IMR-90 (cell line): ENCODE results near the gene HSP90AB1. TPM values are rescaled to one million over a fixed set of nuclear protein-coding genes. Genes with fewer than 3 reads are reported as not detected.

Experiments
- ATAC-seq: fragments of 200-7000 bp; cut with Tn5 transposase; 2 replicates; pipeline ENCODE4 v1.9.1; 2020; ENCODE audit warnings: low read depth, mild to moderate bottlenecking, moderate library complexity
- BruUV-seq: library from RNA; stranded (reverse); fragments of 400-500 nt; replicated peaks from 2 replicates; lab custom pipeline; 2021; lab: Mats Ljungman, UMichigan
- CTCF ChIA-PET: fragments of 300-600 bp; formaldehyde crosslinking; extraction: SDS; loops from one replicate; lab custom pipeline; 2021; ENCODE audit warnings: antibody characterized with exemption; lab: Yijun Ruan, JAX
- POLR2A ChIA-PET: fragments of 300-600 bp; sonication (Branson Sonifier 250); formaldehyde crosslinking; loops from one replicate; lab custom pipeline; 2022; ENCODE audit warnings: antibody characterized with exemption; ENCODE audit not compliant: unreplicated experiment; lab: Charles Lee
- DNase-seq: peaks from one replicate; pipeline ENCODE4 v3.0.0; 2013
- H2AFZ ChIP-seq: replicated peaks from 2 replicates; pipeline ENCODE3; 2013; ENCODE audit warnings: low read length, mild to moderate bottlenecking; ENCODE audit not compliant: poor library complexity
- H2AK5ac ChIP-seq: 2 replicates; pipeline ENCODE4 v1.6.1; 2013; ENCODE audit warnings: low read depth, low read length, inconsistent platforms
- H2AK9ac ChIP-seq: replicated peaks from 2 replicates; pipeline ENCODE3; 2013; ENCODE audit warnings: mild to moderate bottlenecking, low read depth, low read length, moderate library complexity; ENCODE audit not compliant: poor library complexity
- H2BK120ac ChIP-seq: 2 replicates; pipeline ENCODE4 v1.6.1; 2013; ENCODE audit warnings: low read depth, low read length, inconsistent platforms
- H2BK15ac ChIP-seq: 3 replicates; pipeline ENCODE4 v1.6.1; 2013; ENCODE audit warnings: low read depth, low read length, inconsistent platforms
- H2BK20ac ChIP-seq: 2 replicates; pipeline ENCODE4 v1.6.1; 2013; ENCODE audit warnings: low read depth, mild to moderate bottlenecking, inconsistent platforms, low read length, moderate library complexity
- H2BK5ac ChIP-seq: 2 replicates; pipeline ENCODE4 v1.6.1; 2013; ENCODE audit warnings: mild to moderate bottlenecking, low read depth, low read length, inconsistent platforms; ENCODE audit not compliant: poor library complexity, severe bottlenecking
- H3K14ac ChIP-seq: replicated peaks from 2 replicates; pipeline ENCODE4 v1.6.1; 2013; ENCODE audit warnings: low read depth, low read length, inconsistent platforms
- H3K18ac ChIP-seq: 2 replicates; pipeline ENCODE4 v1.6.1; 2013; ENCODE audit warnings: low read depth, low read length, control low read depth
- H3K23ac ChIP-seq: 2 replicates; pipeline ENCODE4 v1.6.1; 2013; ENCODE audit warnings: low read depth, low read length, inconsistent platforms
- H3K27ac ChIP-seq: 2 replicates; pipeline ENCODE4 v1.5.1; 2013; ENCODE audit warnings: mild to moderate bottlenecking, control low read depth, low read length; ENCODE audit not compliant: insufficient read depth
- H3K27me3 ChIP-seq: 2 replicates; pipeline ENCODE4 v1.6.1; 2013; ENCODE audit warnings: low read length; ENCODE audit not compliant: control insufficient read depth, insufficient read depth
- H3K36me3 ChIP-seq: 2 replicates; pipeline ENCODE4 v1.6.1; 2013; ENCODE audit warnings: low read length, mixed read lengths; ENCODE audit not compliant: control insufficient read depth, insufficient read depth
- H3K4ac ChIP-seq: 2 replicates; pipeline ENCODE4 v1.6.1; 2013; ENCODE audit warnings: low read depth, low read length, inconsistent platforms
- H3K4me1 ChIP-seq: 2 replicates; pipeline ENCODE4 v1.6.1; 2013; ENCODE audit warnings: low read length, mixed read lengths; ENCODE audit not compliant: control insufficient read depth, insufficient read depth
- H3K4me2 ChIP-seq: 2 replicates; pipeline ENCODE4 v1.6.1; 2013; ENCODE audit warnings: low read depth, mild to moderate bottlenecking, control low read depth, low read length, moderate library complexity
- H3K4me3 ChIP-seq: 2 replicates; pipeline ENCODE4 v1.5.1; 2013; ENCODE audit warnings: low read depth, mild to moderate bottlenecking, control low read depth, low read length, moderate library complexity; ENCODE audit not compliant: insufficient read depth
- H3K56ac ChIP-seq: 2 replicates; pipeline ENCODE4 v1.6.1; 2013; ENCODE audit warnings: low read length, inconsistent platforms; ENCODE audit not compliant: insufficient read depth; ENCODE audit errors: extremely low read depth
- H3K79me1 ChIP-seq, 2 experiments: 2 replicates each; pipeline ENCODE4 v1.6.1; 2013; ENCODE audit warnings: low read length in 2 of 2, inconsistent platforms in 1 of 2, low read depth in 1 of 2
- H3K9ac ChIP-seq: 2 replicates; pipeline ENCODE4 v1.6.1; 2013; ENCODE audit warnings: low read depth, low read length, control low read depth
- H3K9me1 ChIP-seq: 2 replicates; pipeline ENCODE4 v1.6.1; 2013; ENCODE audit warnings: low read length, inconsistent platforms; ENCODE audit not compliant: insufficient read depth
- H3K9me3 ChIP-seq: 2 replicates; pipeline ENCODE4 v1.6.1; 2013; ENCODE audit warnings: low read length; ENCODE audit not compliant: control insufficient read depth, insufficient read depth
- H4K20me1 ChIP-seq: 2 replicates; pipeline ENCODE4 v1.6.1; 2013; ENCODE audit warnings: low read length, inconsistent platforms; ENCODE audit not compliant: insufficient read depth
- H4K5ac ChIP-seq: 2 replicates; pipeline ENCODE4 v1.6.1; 2013; ENCODE audit warnings: mild to moderate bottlenecking, low read depth, low read length, control low read depth
- H4K8ac ChIP-seq, 2 experiments: 2 replicates each; pipeline ENCODE4 v1.6.1; 2013; ENCODE audit warnings: low read depth in 2 of 2, low read length in 2 of 2, control low read depth in 1 of 2, inconsistent platforms in 1 of 2
- H4K91ac ChIP-seq: 2 replicates; pipeline ENCODE4 v1.6.1; 2013; ENCODE audit warnings: low read depth, low read length, inconsistent platforms; ENCODE audit not compliant: insufficient read depth
- CEBPB ChIP-seq: IDR thresholded peaks from 2 replicates; pipeline ENCODE4 v1.6.1; 2012; ENCODE audit warnings: low read depth, low read length, improper control_type of control experiment
- CHD1 ChIP-seq: IDR thresholded peaks from 2 replicates; pipeline ENCODE4 v1.6.1; 2012; ENCODE audit warnings: low read depth, low read length, improper control_type of control experiment
- FOS ChIP-seq: fragments of 150-350 bp; IDR thresholded peaks from 2 replicates; pipeline ENCODE4 v1.6.1; 2016; ENCODE audit warnings: low read depth, low read length
- MAFK ChIP-seq: IDR thresholded peaks from 2 replicates; pipeline ENCODE4 v1.6.1; 2012; ENCODE audit warnings: low read depth, low read length, improper control_type of control experiment
- MAZ ChIP-seq: IDR thresholded peaks from 2 replicates; pipeline ENCODE4 v1.6.1; 2012; ENCODE audit warnings: low read depth, mild to moderate bottlenecking, low read length, improper control_type of control experiment, moderate library complexity, borderline replicate concordance
- MXI1 ChIP-seq: IDR thresholded peaks from 2 replicates; pipeline ENCODE4 v1.6.1; 2012; ENCODE audit warnings: low read depth, mild to moderate bottlenecking, low read length, moderate library complexity, borderline replicate concordance
- NFE2L2 ChIP-seq: fragments of 150-350 bp; IDR thresholded peaks from 2 replicates; pipeline ENCODE4 v1.6.1; 2016; ENCODE audit warnings: low read depth, mild to moderate bottlenecking, low read length
- POLR2A ChIP-seq: IDR thresholded peaks from 2 replicates; pipeline ENCODE4 v1.6.1; 2012; ENCODE audit warnings: mild to moderate bottlenecking, low read depth, low read length
- RAD21 ChIP-seq: IDR thresholded peaks from 2 replicates; pipeline ENCODE4 v1.6.1; 2012; ENCODE audit warnings: low read length, improper control_type of control experiment
- RCOR1 ChIP-seq: IDR thresholded peaks from 2 replicates; pipeline ENCODE4 v1.6.1; 2012; ENCODE audit warnings: mild to moderate bottlenecking, low read length, improper control_type of control experiment; ENCODE audit not compliant: insufficient replicate concordance
- RFX5 ChIP-seq: IDR thresholded peaks from 2 replicates; pipeline ENCODE4 v1.8.0; 2012; ENCODE audit warnings: low read depth, mild to moderate bottlenecking, low read length, moderate library complexity
- SMC3 ChIP-seq: fragments of 150-350 bp; IDR thresholded peaks from 2 replicates; pipeline ENCODE4 v1.6.1; 2016; ENCODE audit warnings: low read depth, mild to moderate bottlenecking, antibody characterized with exemption, low read length, moderate library complexity
- WGBS, 2 experiments: methylation state at CpG; one replicate each; pipeline versions ENCODE4 v1.1.5 to v1.1.7; 2013; ENCODE audit warnings: missing lambda C conversion rate in 2 of 2; ENCODE audit not compliant: insufficient read length in 1 of 2; ENCODE audit errors: extremely low coverage in 2 of 2; 5-methylcytosine and 5-hydroxymethylcytosine counted together
- dilution Hi-C: fragments of 300-500 bp; cut with HindIII; formaldehyde crosslinking; loops from one replicate; pipeline ENCODE4 v1.14.3; 2018; ENCODE audit warnings: low sequenced_read_pairs; ENCODE audit not compliant: unreplicated experiment
- in situ Hi-C: fragments of 300-500 bp; cut with MboI; formaldehyde crosslinking; loops from 3 replicates; pipeline ENCODE4 v1.14.3; 2019; ENCODE audit warnings: low sequenced_read_pairs, inconsistent platforms, mixed read lengths
- intact Hi-C: fragments of 100-400 bp; cut with micrococcal nuclease; formaldehyde crosslinking; loops from 2 replicates; pipeline ENCODE4 v1.10.0; 2022
- polyA plus RNA-seq, 3 experiments: library from polyadenylated mRNA; depleted of rRNA; stranded (reverse); fragments of >200 nt; gene quantifications; 2 replicates each; pipeline ENCODE4 v1.2.3, GENCODE V29; 2012; ENCODE audit warnings: low replicate concordance in 1 of 3
- total RNA-seq: library from RNA; depleted of rRNA; stranded (reverse); fragments of >200 nt; gene quantifications from 2 replicates; pipeline ENCODE4 v1.2.3, GENCODE V29; 2012
- TF ChIP-seq, protein P1 (sequence below): fragments of 150-350 bp; IDR thresholded peaks from 2 replicates; pipeline ENCODE4 v1.6.1; 2016; ENCODE audit warnings: low read depth, mild to moderate bottlenecking, low read length, moderate library complexity, borderline replicate concordance
- TF ChIP-seq, protein P2 (sequence below): conservative IDR thresholded peaks from 2 replicates; pipeline ENCODE4 v1.5.1; 2012; ENCODE audit warnings: mild to moderate bottlenecking, low read depth, low read length, improper control_type of control experiment

The HSP90AB1 gene
- total and polyA plus RNA-seq, 2 of the 4 experiments (the other 2 are of a cell fraction) = 887 to 1,307 TPM

DNA sequence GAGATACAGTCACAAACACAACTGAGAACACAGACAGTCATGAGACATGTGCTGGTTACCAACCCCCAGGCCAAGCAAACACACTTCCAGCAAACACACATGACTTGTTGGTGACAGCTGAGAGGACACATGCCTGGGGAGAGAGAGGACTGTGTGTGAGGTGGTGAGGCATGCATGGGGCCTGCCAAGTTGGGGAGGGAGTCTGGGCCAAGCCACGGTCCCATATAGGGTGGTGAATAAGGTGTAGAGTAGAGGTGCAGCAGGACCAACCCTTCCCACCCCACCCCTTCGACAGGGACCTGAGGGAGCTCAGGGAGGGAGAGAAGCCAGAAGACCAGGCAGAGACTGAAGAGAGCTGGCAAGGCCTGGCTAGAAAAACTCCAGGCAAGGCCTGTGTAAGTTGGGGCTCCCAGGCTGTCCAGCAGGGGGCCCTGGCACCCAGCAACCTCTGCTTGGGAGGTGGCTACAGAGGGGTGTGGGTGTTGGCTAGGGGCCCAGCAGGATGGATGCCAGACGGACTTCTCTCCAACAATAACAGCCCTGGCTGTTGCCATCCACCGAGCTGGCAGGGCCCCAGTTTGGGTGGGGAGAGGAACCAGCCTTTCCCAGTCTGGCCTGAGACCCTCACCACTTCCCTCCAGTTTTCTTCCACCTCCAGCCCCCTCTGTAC is 25.5 kb upstream of the HSP90AB1 start (continued):
- TF ChIP-seq SMC3 = peak; percentile 33; the same call in 1 of the 2 replicates

DNA sequence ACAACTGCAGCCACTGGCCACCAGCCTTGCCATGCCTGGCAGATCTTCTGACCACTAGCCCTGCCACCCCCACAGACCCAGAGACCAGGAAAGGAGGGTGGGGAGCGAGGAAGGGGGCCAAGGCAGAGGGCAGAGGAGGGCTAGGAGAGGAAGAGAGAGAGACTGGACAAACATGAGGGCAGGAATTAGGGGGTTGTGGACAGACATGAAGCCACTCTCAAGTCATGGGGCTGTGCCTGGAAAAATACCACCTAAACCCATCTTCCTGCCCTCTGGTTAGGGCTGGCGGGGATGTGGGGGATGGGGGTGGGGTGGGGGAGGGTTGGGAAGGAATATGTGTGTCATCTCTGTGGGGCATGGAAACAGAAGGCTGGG is 25.0 kb upstream of the HSP90AB1 start:
- Histone ChIP-seq H3K27me3 (peaks cover 3% of the 10 kb centered on the region; the same call in 1 of the 2 replicates), H3K56ac (no peak overlapping the region), H3K18ac (no peak overlapping the region), H3K4me1 (peaks cover 16% of the 10 kb centered on the region), H3K9ac (no peak overlapping the region), H3K27ac (no peak overlapping the region), H2AK9ac (peak overlapping the region; percentile 44), H2BK5ac (no peak overlapping the region), H2AK5ac (peak overlapping the region; percentile 28; the same call in 1 of the 2 replicates), H4K8ac (no peak overlapping the region), H3K4ac (peak overlapping the region; percentile 55; the same call in 1 of the 2 replicates), H3K4me3 (no peak overlapping the region), H3K9me1 (peaks cover 4% of the 10 kb centered on the region; the same call in 1 of the 2 replicates), H2BK20ac (no peak overlapping the region), H3K4me2 (no peak overlapping the region), H3K79me1 (peaks cover 0 to 8% of the 10 kb centered on the region in 2 experiments; a peak in 1 of 4 replicates), H2AFZ (peak overlapping the region; percentile 77), H2BK15ac (no peak overlapping the region), H2BK120ac (no peak overlapping the region), H4K91ac (no peak overlapping the region; the same call in 1 of the 2 replicates), H3K23ac (no peak overlapping the region), H3K36me3 (no peaks in the 10 kb centered on the region), H4K5ac (no peak overlapping the region), H3K9me3 (no peaks in the 10 kb centered on the region), H3K14ac (no peak overlapping the region), H4K20me1 (no peaks in the 10 kb centered on the region)
- intact Hi-C loops = no loop called here
- dilution Hi-C loops = no loop called here
- in situ Hi-C loops = no loop called here
- DNase-seq (no peak), ATAC-seq (no peak)
- ChIA-PET CTCF (interaction anchor here (1.2 to 4.1 kb wide), 2 partner anchors 12 to 24 kb away, joined by 3 to 20 read pairs; no protein-coding TSS in a partner anchor), POLR2A (interaction anchor here (0.6 kb wide), 2 partner anchors 171 to 619 kb away, joined by 6 to 8 read pairs; no protein-coding TSS in a partner anchor)
- BruUV-seq = no TSS peak
- no CpG with 5 or more reads among the region's 2 CpGs for WGBS, 2 experiments
- TF ChIP-seq CHD1 (no peak), CEBPB (no peak), RCOR1 (no peak), RAD21 (no peak), MAZ (no peak), POLR2A (no peak), NFE2L2 (no peak), RFX5 (no peak), MAFK (no peak), FOS (no peak), SMC3 (no peak), MXI1 (no peak)
- TF ChIP-seq, protein P1, sequence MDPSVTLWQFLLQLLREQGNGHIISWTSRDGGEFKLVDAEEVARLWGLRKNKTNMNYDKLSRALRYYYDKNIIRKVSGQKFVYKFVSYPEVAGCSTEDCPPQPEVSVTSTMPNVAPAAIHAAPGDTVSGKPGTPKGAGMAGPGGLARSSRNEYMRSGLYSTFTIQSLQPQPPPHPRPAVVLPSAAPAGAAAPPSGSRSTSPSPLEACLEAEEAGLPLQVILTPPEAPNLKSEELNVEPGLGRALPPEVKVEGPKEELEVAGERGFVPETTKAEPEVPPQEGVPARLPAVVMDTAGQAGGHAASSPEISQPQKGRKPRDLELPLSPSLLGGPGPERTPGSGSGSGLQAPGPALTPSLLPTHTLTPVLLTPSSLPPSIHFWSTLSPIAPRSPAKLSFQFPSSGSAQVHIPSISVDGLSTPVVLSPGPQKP = no peak
- TF ChIP-seq, protein P2, sequence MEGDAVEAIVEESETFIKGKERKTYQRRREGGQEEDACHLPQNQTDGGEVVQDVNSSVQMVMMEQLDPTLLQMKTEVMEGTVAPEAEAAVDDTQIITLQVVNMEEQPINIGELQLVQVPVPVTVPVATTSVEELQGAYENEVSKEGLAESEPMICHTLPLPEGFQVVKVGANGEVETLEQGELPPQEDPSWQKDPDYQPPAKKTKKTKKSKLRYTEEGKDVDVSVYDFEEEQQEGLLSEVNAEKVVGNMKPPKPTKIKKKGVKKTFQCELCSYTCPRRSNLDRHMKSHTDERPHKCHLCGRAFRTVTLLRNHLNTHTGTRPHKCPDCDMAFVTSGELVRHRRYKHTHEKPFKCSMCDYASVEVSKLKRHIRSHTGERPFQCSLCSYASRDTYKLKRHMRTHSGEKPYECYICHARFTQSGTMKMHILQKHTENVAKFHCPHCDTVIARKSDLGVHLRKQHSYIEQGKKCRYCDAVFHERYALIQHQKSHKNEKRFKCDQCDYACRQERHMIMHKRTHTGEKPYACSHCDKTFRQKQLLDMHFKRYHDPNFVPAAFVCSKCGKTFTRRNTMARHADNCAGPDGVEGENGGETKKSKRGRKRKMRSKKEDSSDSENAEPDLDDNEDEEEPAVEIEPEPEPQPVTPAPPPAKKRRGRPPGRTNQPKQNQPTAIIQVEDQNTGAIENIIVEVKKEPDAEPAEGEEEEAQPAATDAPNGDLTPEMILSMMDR = no peak
